HG03571 (cell line): ENCODE data around the gene ICOS.

Source experiments
- ATAC-seq: cut with Tn5 transposase; IDR thresholded peaks from one replicate; pipeline ENCODE4 v1.9.1; 2021; ENCODE audit not compliant: unreplicated experiment

The ICOS gene

DNA sequence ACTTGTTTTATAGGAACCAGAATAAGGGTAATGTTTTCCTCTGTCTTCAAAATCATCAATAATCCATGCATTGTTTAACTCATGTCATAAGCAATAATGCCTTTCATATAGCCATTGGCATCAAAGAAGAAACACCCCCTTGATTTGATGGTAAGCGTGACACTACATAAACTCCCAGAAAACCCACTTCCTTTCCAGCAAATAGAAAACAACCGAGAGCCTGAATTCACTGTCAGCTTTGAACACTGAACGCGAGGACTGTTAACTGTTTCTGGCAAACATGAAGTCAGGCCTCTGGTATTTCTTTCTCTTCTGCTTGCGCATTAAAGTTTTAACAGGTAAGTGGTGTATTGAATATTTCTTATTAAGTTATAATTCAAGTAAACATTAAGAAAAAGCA, at the start of gene ICOS:
TSS of gene ICOS (plus strand) at position 229 of the 400 bp plus-strand sequence. CDS start at position 281, 52 bp downstream.
- no peak for ATAC-seq

- no peak for ATAC-seq
These were observed 48.9 kb upstream of the ICOS start for GRCh38 chr2:203887677-203888076.

- no peak for ATAC-seq
These were observed 47.0 kb upstream of the ICOS start for GRCh38 chr2:203889542-203889941.

GRCh38 chr2:203889944-203890343, 46.6 kb upstream of the ICOS start:
- ATAC-seq = no peak

DNA sequence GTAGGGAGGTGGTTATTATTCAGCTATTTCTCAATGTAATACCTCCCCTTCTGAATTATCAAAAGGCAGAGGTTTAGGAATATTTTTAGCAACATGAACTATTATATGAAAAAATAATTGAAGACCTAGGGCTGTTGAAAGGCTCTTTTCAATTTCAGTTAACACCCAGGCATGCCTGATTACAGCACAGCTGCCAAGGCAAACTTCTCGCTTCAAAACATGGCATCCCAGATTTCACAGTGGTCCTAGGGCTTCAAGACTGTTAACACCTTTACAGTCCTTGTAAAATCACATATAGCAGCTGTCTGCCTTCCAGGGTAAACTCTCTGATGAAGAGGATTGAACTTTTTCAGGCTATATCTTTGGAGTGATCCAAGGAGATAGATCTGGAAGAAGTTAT, 45.8 kb upstream of the ICOS start:
- no peak for ATAC-seq

- no peak for ATAC-seq
These were observed 45.1 kb upstream of the ICOS start for GRCh38 chr2:203891474-203891873.

- ATAC-seq = no peak
These were observed 44.4 kb upstream of the ICOS start for GRCh38 chr2:203892207-203892606.

DNA sequence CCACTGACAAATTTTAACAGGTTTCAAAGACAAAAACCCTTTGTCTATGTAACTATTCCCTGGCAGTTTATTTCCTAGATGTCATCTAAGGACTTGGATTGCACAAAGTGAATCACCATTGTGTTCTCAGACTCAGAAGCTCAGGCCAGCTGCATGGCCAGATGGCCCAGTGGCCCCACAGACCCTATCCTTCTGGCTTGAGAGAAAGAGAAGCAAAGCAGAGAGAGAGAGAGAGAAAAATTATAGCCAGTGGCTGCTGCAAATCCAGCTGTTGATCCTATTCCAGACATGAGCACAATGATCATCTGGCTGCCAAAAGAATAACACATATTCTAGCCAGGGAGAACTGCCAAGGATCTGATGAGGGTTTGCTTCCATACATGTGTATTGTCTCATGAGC, 43.2 kb upstream of the ICOS start:
- ATAC-seq = no peak

DNA sequence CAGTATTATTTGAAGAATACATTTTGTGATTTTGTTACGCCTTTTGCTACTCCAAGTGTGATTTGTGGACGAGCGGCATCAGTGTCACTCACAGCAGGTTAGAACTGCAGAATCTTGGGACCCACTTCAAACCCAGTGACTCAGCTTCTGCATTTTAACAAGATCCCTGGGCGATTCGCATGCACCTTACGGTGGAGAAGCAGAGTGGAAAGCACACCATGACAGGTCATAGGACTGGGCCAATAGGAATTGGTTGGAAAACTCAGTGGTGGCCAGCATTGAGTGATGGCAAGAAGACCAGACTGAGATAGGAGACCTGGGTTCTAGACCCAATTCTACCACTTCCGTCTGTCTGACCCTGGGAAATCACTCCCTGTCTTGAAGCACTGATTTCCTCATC, 42.7 kb upstream of the ICOS start:
- ATAC-seq = no peak

DNA sequence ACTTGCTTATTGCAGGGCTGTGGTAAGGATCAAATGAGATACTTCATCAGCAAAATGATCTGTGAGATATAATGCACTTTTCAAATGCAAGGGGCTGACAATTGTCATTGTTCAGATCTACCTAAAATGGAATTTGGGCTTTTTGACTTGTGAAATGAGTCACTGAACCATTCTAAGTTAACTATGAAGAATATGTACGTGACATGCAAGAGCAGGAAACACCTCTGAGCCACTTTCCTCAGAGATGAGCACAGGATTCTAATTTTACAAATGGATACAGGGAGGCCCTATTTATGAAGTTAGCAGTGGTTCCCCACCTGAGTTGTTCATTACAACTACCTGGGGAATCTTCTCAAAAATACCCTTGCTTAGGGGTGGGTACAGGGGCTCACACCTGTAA, 42.3 kb upstream of the ICOS start:
- ATAC-seq = no peak

- ATAC-seq = no peak
These were observed 39.0 kb upstream of the ICOS start for GRCh38 chr2:203897544-203897943.

- no peak for ATAC-seq
These were observed 37.9 kb upstream of the ICOS start for GRCh38 chr2:203898657-203899056.

DNA sequence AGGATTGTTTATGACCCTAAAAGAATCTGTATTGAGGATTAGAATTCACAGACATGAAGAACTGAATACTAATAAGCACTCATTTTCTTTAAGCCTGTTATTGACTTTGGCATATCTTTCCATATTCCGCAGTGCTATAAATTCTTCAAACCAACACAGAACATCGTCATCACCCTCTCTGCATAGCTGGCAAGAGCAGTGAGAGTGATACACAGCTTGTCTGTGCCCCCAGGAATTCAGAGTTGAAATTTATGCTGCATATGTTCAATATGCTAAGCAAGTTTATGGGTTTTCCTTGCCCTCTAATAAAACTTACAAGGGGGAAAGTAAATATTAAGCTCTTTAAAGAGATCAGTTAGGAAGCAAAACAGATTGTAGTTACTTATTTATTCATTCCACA, 36.3 kb upstream of the ICOS start:
- no peak for ATAC-seq

- ATAC-seq = no peak
These were observed 32.5 kb upstream of the ICOS start for GRCh38 chr2:203904022-203904421.

DNA sequence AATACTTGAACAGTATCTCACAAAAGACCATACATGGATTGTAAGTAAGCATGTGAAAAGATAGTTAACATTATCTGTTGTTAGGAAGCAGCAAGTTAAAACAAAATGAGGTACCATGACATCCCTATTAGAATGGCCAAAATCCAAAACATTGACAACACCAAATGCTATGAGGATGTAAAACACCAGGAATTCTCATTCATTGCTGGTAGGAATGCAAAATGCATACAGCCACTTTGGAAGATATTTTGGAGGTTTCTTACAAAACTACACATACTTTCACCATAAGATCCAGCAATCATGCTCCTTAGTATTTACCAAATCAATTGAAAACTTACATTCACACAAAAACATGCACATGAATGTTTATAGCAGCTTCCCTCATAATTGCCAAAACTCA, 30.9 kb upstream of the ICOS start:
- no peak for ATAC-seq

- ATAC-seq = no peak
These were observed 28.3 kb upstream of the ICOS start for GRCh38 chr2:203908066-203908796.

GRCh38 chr2:203908797-203909185, 27.8 kb upstream of the ICOS start:
- ATAC-seq = no peak

- ATAC-seq = no peak
These were observed 27.1 kb upstream of the ICOS start for GRCh38 chr2:203909261-203909967.

GRCh38 chr2:203909974-203910373, 26.6 kb upstream of the ICOS start:
- no peak for ATAC-seq

- ATAC-seq = no peak
These were observed 22.6 kb upstream of the ICOS start for GRCh38 chr2:203913947-203914346.

DNA sequence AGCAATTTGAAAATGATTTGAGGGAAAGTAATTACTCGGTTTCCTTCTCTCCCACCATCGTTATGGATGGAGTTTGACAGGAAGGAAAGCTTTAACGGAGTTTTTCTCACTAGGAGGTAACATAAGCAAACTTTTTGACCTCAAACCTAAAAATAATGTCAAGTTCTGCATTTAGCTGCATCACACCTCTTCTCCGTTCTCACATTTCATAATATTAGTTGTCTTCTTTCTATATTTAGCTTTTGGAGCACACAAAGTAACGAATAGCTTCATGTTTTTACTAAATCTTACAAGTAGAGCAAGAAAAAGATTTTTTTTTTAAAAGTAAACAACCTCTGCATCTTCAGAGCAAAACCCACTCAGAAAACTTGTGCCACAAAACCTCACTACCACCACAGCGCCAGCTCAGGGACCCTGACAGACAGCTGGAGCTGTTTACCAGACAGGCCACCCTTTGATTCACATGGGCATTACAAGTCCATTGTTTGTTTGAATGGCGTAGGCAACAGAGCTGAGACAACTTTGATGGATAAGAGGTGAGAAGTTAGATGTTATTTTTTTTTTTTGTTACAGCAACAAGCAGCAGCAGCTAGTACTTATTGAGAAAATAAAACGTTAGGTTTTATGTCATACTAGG, 21.9 kb upstream of the ICOS start:
- ATAC-seq = no peak

- ATAC-seq = no peak
These were observed 21.3 kb upstream of the ICOS start for GRCh38 chr2:203915256-203915655.
